H1 (cell line): ENCODE results near the gene EML4. TPM values are rescaled to one million over a fixed set of nuclear protein-coding genes. Genes with fewer than 3 reads are reported as not detected.

ENCODE experiments used
- CTCF ChIA-PET: fragments of 300-600 bp; sonication (Branson Sonifier 250); formaldehyde crosslinking; loops from one replicate; lab custom pipeline; 2021; ENCODE audit not compliant: partially characterized antibody; lab: Charles Lee
- POLR2A ChIA-PET: fragments of 300-600 bp; sonication (Branson Sonifier 250); formaldehyde crosslinking; loops from one replicate; lab custom pipeline; 2021; ENCODE audit warnings: inconsistent platforms; ENCODE audit not compliant: partially characterized antibody; lab: Charles Lee
- DNase-seq, 2 experiments: peaks; one replicate each; pipeline versions ENCODE4 v3.0.0 to v3.0.0-alpha.2; 2010 to 2022; ENCODE audit warnings: low spot score in 2 of 2, low read depth in 1 of 2, mixed read lengths in 1 of 2
- FAIRE-seq: peaks from 2 replicates; lab custom pipeline; 2011; peaks lifted over from hg19 to GRCh38; lab: Jason Lieb, UNC
- H2AFZ ChIP-seq: 2 replicates; pipeline ENCODE4 v1.8.1; 2012; ENCODE audit warnings: low read length, inconsistent platforms
- H2AK5ac ChIP-seq: 2 replicates; pipeline ENCODE4 v1.6.1; 2013; ENCODE audit warnings: low read depth, low read length
- H2BK120ac ChIP-seq: replicated peaks from 2 replicates; pipeline ENCODE3; 2013; ENCODE audit warnings: low read depth, low read length, inconsistent platforms
- H2BK12ac ChIP-seq: 2 replicates; pipeline ENCODE4 v1.6.1; 2013; ENCODE audit warnings: low read depth, low read length
- H2BK15ac ChIP-seq: 2 replicates; pipeline ENCODE4 v1.6.1; 2013; ENCODE audit warnings: low read length
- H2BK20ac ChIP-seq: 2 replicates; pipeline ENCODE4 v1.6.1; 2013; ENCODE audit warnings: low read length
- H2BK5ac ChIP-seq: 2 replicates; pipeline ENCODE4 v1.6.1; 2013; ENCODE audit warnings: low read depth, low read length
- H3K14ac ChIP-seq: 2 replicates; pipeline ENCODE4 v1.6.1; 2013; ENCODE audit warnings: inconsistent platforms; ENCODE audit not compliant: insufficient read length
- H3K18ac ChIP-seq: 2 replicates; pipeline ENCODE4 v1.6.1; 2013; ENCODE audit warnings: low read length; ENCODE audit errors: extremely low read depth
- H3K23ac ChIP-seq: 2 replicates; pipeline ENCODE4 v1.6.1; 2013; ENCODE audit warnings: inconsistent platforms; ENCODE audit not compliant: insufficient read length
- H3K23me2 ChIP-seq: 2 replicates; pipeline ENCODE4 v1.6.1; 2013; ENCODE audit warnings: low read depth, low read length
- H3K27ac ChIP-seq: 2 replicates; pipeline ENCODE4 v1.6.1; 2011; ENCODE audit warnings: low read depth, low read length, inconsistent platforms
- H3K27me3 ChIP-seq, 4 experiments: replicated peaks in 1 of 4; 1 replicate in 1 of 4; 2 replicates in 3 of 4; pipeline versions ENCODE4 v1.6.1 to v1.8.1; 2011 to 2013; ENCODE audit warnings: low read length in 3 of 4, mild to moderate bottlenecking in 3 of 4, inconsistent platforms in 2 of 4, mixed read lengths in 2 of 4, moderate library complexity in 1 of 4; ENCODE audit not compliant: control insufficient read depth in 3 of 4, insufficient read depth in 3 of 4; ENCODE audit errors: extremely low read depth in 1 of 4
- H3K36me3 ChIP-seq, 4 experiments: 2 replicates each; pipeline versions ENCODE4 v1.6.1 to v1.8.1; 2011 to 2013; ENCODE audit warnings: mild to moderate bottlenecking in 4 of 4, low read length in 3 of 4, moderate library complexity in 2 of 4, control low read depth in 1 of 4, inconsistent platforms in 1 of 4; ENCODE audit not compliant: insufficient read depth in 4 of 4, control insufficient read depth in 2 of 4
- H3K4ac ChIP-seq: replicated peaks from 2 replicates; pipeline ENCODE3; 2013; ENCODE audit warnings: low read length, low read depth, mixed read lengths, inconsistent platforms; ENCODE audit not compliant: insufficient read length
- H3K4me1 ChIP-seq, 4 experiments: replicated peaks in 1 of 4; 1 replicate in 1 of 4; 2 replicates in 3 of 4; pipeline versions ENCODE4 v1.6.1 to v1.8.1; 2011 to 2013; ENCODE audit warnings: low read length in 3 of 4, inconsistent platforms in 2 of 4, mixed read lengths in 1 of 4; ENCODE audit not compliant: insufficient read depth in 4 of 4, control insufficient read depth in 3 of 4
- H3K4me2 ChIP-seq, 2 experiments: 2 replicates each; pipeline versions ENCODE4 v1.6.1 to v1.8.1; 2011 to 2013; ENCODE audit warnings: low read depth in 2 of 2, low read length in 2 of 2, control low read depth in 1 of 2, inconsistent platforms in 1 of 2, mild to moderate bottlenecking in 1 of 2; ENCODE audit not compliant: insufficient read depth in 1 of 2
- H3K4me3 ChIP-seq, 4 experiments: fragments of 200-600, 300-600 bp in 1 of 4; sonication (generic), shearing (Covaris generic), sonication (Bioruptor Twin) in 1 of 4; 2 replicates each; pipeline versions ENCODE4 v1.5.1 to v1.8.1; 2011 to 2016; ENCODE audit warnings: low read length in 4 of 4, low read depth in 3 of 4, control low read depth in 2 of 4, inconsistent platforms in 2 of 4, mild to moderate bottlenecking in 2 of 4, mixed read lengths in 1 of 4, moderate library complexity in 1 of 4; ENCODE audit not compliant: insufficient read depth in 2 of 4; ENCODE audit errors: extremely low read depth in 1 of 4
- H3K56ac ChIP-seq: replicated peaks from 2 replicates; pipeline ENCODE3; 2013; ENCODE audit warnings: low read depth, mild to moderate bottlenecking, mixed read lengths, low read length, inconsistent platforms; ENCODE audit not compliant: insufficient read length
- H3K79me1 ChIP-seq: 2 replicates; pipeline ENCODE4 v1.6.1; 2013; ENCODE audit warnings: low read depth, low read length, control low read depth
- H3K79me2 ChIP-seq, 2 experiments: 2 replicates each; pipeline versions ENCODE4 v1.6.1 to v1.8.1; 2012 to 2013; ENCODE audit warnings: low read length in 2 of 2, mild to moderate bottlenecking in 2 of 2, inconsistent platforms in 1 of 2; ENCODE audit not compliant: insufficient read depth in 2 of 2, control insufficient read depth in 1 of 2
- H3K9ac ChIP-seq, 4 experiments: replicated peaks in 1 of 4; 1 replicate in 1 of 4; 2 replicates in 3 of 4; pipeline versions ENCODE4 v1.6.1 to v1.8.1; 2011 to 2013; ENCODE audit warnings: low read depth in 3 of 4, low read length in 3 of 4, control low read depth in 2 of 4, mild to moderate bottlenecking in 2 of 4, moderate library complexity in 2 of 4, inconsistent platforms in 1 of 4; ENCODE audit errors: extremely low read depth in 1 of 4
- H3K9me3 ChIP-seq, 2 experiments: 2 replicates each; pipeline versions ENCODE4 v1.6.1 to v1.8.1; 2012 to 2013; ENCODE audit warnings: mild to moderate bottlenecking in 2 of 2, moderate library complexity in 2 of 2, control low read depth in 1 of 2, inconsistent platforms in 1 of 2, low read depth in 1 of 2, low read length in 1 of 2, mixed read lengths in 1 of 2; ENCODE audit not compliant: insufficient read depth in 2 of 2
- H4K20me1 ChIP-seq, 2 experiments: replicated peaks in 1 of 2; 2 replicates each; pipeline versions ENCODE3 to v1.8.1; 2011 to 2013; ENCODE audit warnings: inconsistent platforms in 2 of 2, low read length in 2 of 2, mild to moderate bottlenecking in 1 of 2; ENCODE audit not compliant: insufficient read depth in 2 of 2, control insufficient read depth in 1 of 2
- H4K5ac ChIP-seq: 2 replicates; pipeline ENCODE4 v1.6.1; 2013; ENCODE audit warnings: low read length, low read depth, mixed read lengths, inconsistent platforms; ENCODE audit not compliant: insufficient read length
- H4K8ac ChIP-seq: 2 replicates; pipeline ENCODE4 v1.8.0; 2013; ENCODE audit warnings: mild to moderate bottlenecking, moderate library complexity, low read length, inconsistent platforms; ENCODE audit not compliant: insufficient read depth; ENCODE audit errors: extremely low read depth
- H4K91ac ChIP-seq: replicated peaks from 2 replicates; pipeline ENCODE3; 2013; ENCODE audit warnings: low read length, mixed read lengths, inconsistent platforms; ENCODE audit not compliant: insufficient read length
- GABPA ChIP-seq: IDR thresholded peaks from 2 replicates; pipeline ENCODE4 v1.6.1; 2011; ENCODE audit warnings: mild to moderate bottlenecking, low read length, moderate library complexity, borderline replicate concordance; ENCODE audit not compliant: insufficient read depth
- HDAC2 ChIP-seq, 2 experiments: fragments of 300-600 bp in 1 of 2; sonication (generic) in 1 of 2; IDR thresholded peaks; 2 replicates each; pipeline ENCODE4 v1.6.1; 2011 to 2012; ENCODE audit warnings: low read depth in 2 of 2, low read length in 2 of 2, mild to moderate bottlenecking in 2 of 2, moderate library complexity in 2 of 2, borderline replicate concordance in 1 of 2, inconsistent platforms in 1 of 2
- KDM1A ChIP-seq: fragments of 200-600, 300-600 bp; sonication (generic); IDR thresholded peaks from 2 replicates; pipeline ENCODE4 v1.7.1; 2016; ENCODE audit warnings: mild to moderate bottlenecking, low read length, borderline replicate concordance
- MAFK ChIP-seq: IDR thresholded peaks from 2 replicates; pipeline ENCODE4 v1.6.1; 2012; ENCODE audit warnings: low read depth, mild to moderate bottlenecking, improper control_type of control experiment, low read length
- POLR2AphosphoS5 ChIP-seq: IDR thresholded peaks from 2 replicates; pipeline ENCODE4 v1.6.1; 2011; ENCODE audit warnings: low read depth, low read length
- RAD21 ChIP-seq, 2 experiments: IDR thresholded peaks in 1 of 2; conservative IDR thresholded peaks in 1 of 2; 2 replicates each; pipeline ENCODE4 v1.6.1; 2011; ENCODE audit warnings: low read depth in 2 of 2, low read length in 2 of 2, improper control_type of control experiment in 1 of 2, inconsistent platforms in 1 of 2, mild to moderate bottlenecking in 1 of 2, moderate library complexity in 1 of 2
- RXRA ChIP-seq: IDR thresholded peaks from 2 replicates; pipeline ENCODE4 v1.6.1; 2011; ENCODE audit warnings: low read depth, mild to moderate bottlenecking, low read length, moderate library complexity; ENCODE audit not compliant: insufficient read depth
- SUZ12 ChIP-seq: fragments of 200-600 bp; sonication (generic); IDR thresholded peaks from 2 replicates; pipeline ENCODE4 v1.6.1; 2012; ENCODE audit warnings: mild to moderate bottlenecking, inconsistent platforms, low read length, moderate library complexity, mixed read lengths
- TAF7 ChIP-seq: optimal IDR thresholded peaks from 2 replicates; pipeline ENCODE3; 2011; ENCODE audit warnings: low read depth, mild to moderate bottlenecking, inconsistent platforms, low read length, moderate library complexity, borderline replicate concordance
- WGBS, 2 experiments: shearing (Covaris generic) in 1 of 2; methylation state at CpG; one replicate each; pipeline versions ENCODE4 v1.1.6 to v1.1.7; 2013 to 2015; ENCODE audit warnings: low lambda C conversion rate in 2 of 2, mixed read lengths in 2 of 2, inconsistent platforms in 1 of 2, low coverage in 1 of 2, missing lambda C conversion rate in 1 of 2; ENCODE audit not compliant: insufficient replicate concordance in 2 of 2, insufficient coverage in 1 of 2, insufficient read length in 1 of 2; ENCODE audit errors: extremely low coverage in 1 of 2, missing lambda C conversion rate in 1 of 2; 5-methylcytosine and 5-hydroxymethylcytosine counted together
- polyA plus RNA-seq, 7 experiments: library from polyadenylated mRNA; depleted of rRNA in 3 of 7; stranded (reverse) in 5 of 7; unstranded in 2 of 7; fragments of >200 nt in 5 of 7; fragments of 200-250 nt in 2 of 7; gene quantifications; 1 replicate in 5 of 7; 2 replicates in 1 of 7; 4 replicates in 1 of 7; pipeline versions ENCODE4 v1.2.1 to v1.2.3, GENCODE V29; 2011 to 2013; ENCODE audit warnings: missing spikeins in 2 of 7, mixed read lengths in 2 of 7
- total RNA-seq: library from RNA; stranded (reverse); fragmentation: NEBNext Ultra II Directional; extraction: Animal tissue kit (Norgen Biotek cat#: 25700); gene quantifications from 2 replicates; pipeline ENCODE4 v1.2.1, GENCODE V29; 2021
- TF ChIP-seq, protein P1 (sequence below), 3 experiments: IDR thresholded peaks; 1 replicate in 2 of 3; 2 replicates in 1 of 3; pipeline versions ENCODE4 v1.5.1 to v1.6.1; 2011; ENCODE audit warnings: low read length in 3 of 3, mild to moderate bottlenecking in 3 of 3, inconsistent platforms in 2 of 3, low read depth in 1 of 3, moderate library complexity in 1 of 3; ENCODE audit not compliant: insufficient read depth in 1 of 3; ENCODE audit errors: control extremely low read depth in 1 of 3

The EML4 gene
- total and polyA plus RNA-seq, 2 of the 8 experiments (the other 6 are each of a cell fraction or from before 2014, with no cell fraction given) = 50.1 to 104 TPM

- H3K9me3 ChIP-seq = no peaks in the 10 kb centered on the region
- no peak overlapping the region for H3K4me3 ChIP-seq
- H2BK15ac ChIP-seq = no peak overlapping the region
- no peak overlapping the region for H3K14ac ChIP-seq
- H3K79me2 ChIP-seq = no peaks in the 10 kb centered on the region
- H3K56ac ChIP-seq = no peak overlapping the region
- no peak overlapping the region for H2BK120ac ChIP-seq
- H2BK12ac ChIP-seq = no peak overlapping the region
- no peak overlapping the region for H4K91ac ChIP-seq
- H4K8ac ChIP-seq = no peak overlapping the region
- DNase-seq (no peak), FAIRE-seq (no peak)
- H3K27ac ChIP-seq = no peak overlapping the region
- no peak overlapping the region for H2AK5ac ChIP-seq
- no peak overlapping the region for H2BK20ac ChIP-seq
- H3K9ac ChIP-seq = no peak overlapping the region
- no peak overlapping the region for H2BK5ac ChIP-seq
- H3K79me1 ChIP-seq = no peaks in the 10 kb centered on the region
- H3K18ac ChIP-seq = no peak overlapping the region
- peaks cover 0 to 37% (median 14%) of the 10 kb centered on the region in 4 experiments; a peak in 5 of 8 replicates for H3K36me3 ChIP-seq
- no peak overlapping the region for H2AFZ ChIP-seq
- POLR2A ChIA-PET = interaction anchor here (0.9 to 1.2 kb wide), 2 partner anchors 18 to 29 kb away, joined by 3 read pairs; no protein-coding TSS in a partner anchor
- H3K23ac ChIP-seq = no peak overlapping the region
- H3K23me2 ChIP-seq = no peaks in the 10 kb centered on the region
- H3K4me2 ChIP-seq = no peak overlapping the region
- H3K4me1 ChIP-seq = no peaks in the 10 kb centered on the region
- WGBS, 2 experiments = 72% methylated on average over 3 of the region's 3 CpGs; no CpG with 5 or more reads in 1 of the 2 experiments
- no peak overlapping the region for H3K4ac ChIP-seq
- H3K27me3 ChIP-seq = no peaks in the 10 kb centered on the region
- H4K20me1 ChIP-seq = peaks cover 0 to 1% of the 10 kb centered on the region in 2 experiments
- CTCF ChIA-PET = interaction anchor here (1.1 kb wide), 1 partner anchor 12 kb away, joined by 5 read pairs; no protein-coding TSS in a partner anchor
- H4K5ac ChIP-seq = no peak overlapping the region
- TF ChIP-seq RAD21 (IDR thresholded peaks at IDR 0.05 in 1 of 2, conservative IDR thresholded peaks at IDR 0.05 in 1 of 2; ENCODE audit: low read depth in 2 of 2, low read length in 2 of 2) (no peak), GABPA (no peak), HDAC2 (IDR thresholded peaks at IDR 0.05; ENCODE audit: borderline replicate concordance in 1 of 2, low read depth in 2 of 2, low read length in 2 of 2) (no peak), KDM1A (no peak), RXRA (no peak), SUZ12 (no peak), POLR2AphosphoS5 (no peak), MAFK (no peak), TAF7 (no peak)
- TF ChIP-seq, protein P1, sequence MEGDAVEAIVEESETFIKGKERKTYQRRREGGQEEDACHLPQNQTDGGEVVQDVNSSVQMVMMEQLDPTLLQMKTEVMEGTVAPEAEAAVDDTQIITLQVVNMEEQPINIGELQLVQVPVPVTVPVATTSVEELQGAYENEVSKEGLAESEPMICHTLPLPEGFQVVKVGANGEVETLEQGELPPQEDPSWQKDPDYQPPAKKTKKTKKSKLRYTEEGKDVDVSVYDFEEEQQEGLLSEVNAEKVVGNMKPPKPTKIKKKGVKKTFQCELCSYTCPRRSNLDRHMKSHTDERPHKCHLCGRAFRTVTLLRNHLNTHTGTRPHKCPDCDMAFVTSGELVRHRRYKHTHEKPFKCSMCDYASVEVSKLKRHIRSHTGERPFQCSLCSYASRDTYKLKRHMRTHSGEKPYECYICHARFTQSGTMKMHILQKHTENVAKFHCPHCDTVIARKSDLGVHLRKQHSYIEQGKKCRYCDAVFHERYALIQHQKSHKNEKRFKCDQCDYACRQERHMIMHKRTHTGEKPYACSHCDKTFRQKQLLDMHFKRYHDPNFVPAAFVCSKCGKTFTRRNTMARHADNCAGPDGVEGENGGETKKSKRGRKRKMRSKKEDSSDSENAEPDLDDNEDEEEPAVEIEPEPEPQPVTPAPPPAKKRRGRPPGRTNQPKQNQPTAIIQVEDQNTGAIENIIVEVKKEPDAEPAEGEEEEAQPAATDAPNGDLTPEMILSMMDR (IDR thresholded peaks at IDR 0.05; ENCODE audit: control extremely low read depth in 1 of 3, insufficient read depth in 1 of 3, low read depth in 1 of 3, low read length in 3 of 3) = no peak
Measured at GRCh38 chr2:42316910-42317309, 147.8 kb downstream of the EML4 start.
